ENCODE results near the gene KIAA0040. TPM values are rescaled to one million over a fixed set of nuclear protein-coding genes. Genes with fewer than 3 reads are reported as not detected.

Gene KIAA0040
- total RNA-seq, 6 donors from 2014 or later: 23.0 to 58.7 (median 36.1) TPM

DNA sequence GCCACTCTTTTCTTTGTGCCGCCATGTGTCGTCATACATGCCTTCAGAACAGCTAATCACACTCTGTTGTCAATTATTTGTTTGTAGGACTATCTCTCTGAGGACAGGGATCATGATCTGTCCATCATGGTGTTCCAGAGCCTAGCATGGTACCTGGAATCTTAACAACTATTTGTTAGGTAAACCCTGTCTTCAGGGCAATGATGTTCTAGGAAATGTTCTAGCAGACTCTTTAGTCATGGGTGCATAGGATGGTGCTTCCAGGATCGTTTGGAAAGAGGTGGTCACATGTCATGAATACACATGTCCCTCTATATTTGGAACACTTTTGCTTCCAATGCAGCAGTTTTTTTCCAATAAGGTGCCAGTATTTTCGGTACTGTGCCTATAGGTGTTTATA lies 18.2 kb upstream of the KIAA0040 start:
- Histone ChIP-seq H3K9me3 (no peaks in the 10 kb centered on the region), H3K27ac (no peak overlapping the region), H3K4me1 (peaks cover 6 to 14% (median 13%) of the 10 kb centered on the region in 4 donors), H3K4me3 (no peak overlapping the region), H3K27me3 (no peaks in the 10 kb centered on the region), H3K36me3 (no peaks in the 10 kb centered on the region)
- TF ChIP-seq, protein P1, sequence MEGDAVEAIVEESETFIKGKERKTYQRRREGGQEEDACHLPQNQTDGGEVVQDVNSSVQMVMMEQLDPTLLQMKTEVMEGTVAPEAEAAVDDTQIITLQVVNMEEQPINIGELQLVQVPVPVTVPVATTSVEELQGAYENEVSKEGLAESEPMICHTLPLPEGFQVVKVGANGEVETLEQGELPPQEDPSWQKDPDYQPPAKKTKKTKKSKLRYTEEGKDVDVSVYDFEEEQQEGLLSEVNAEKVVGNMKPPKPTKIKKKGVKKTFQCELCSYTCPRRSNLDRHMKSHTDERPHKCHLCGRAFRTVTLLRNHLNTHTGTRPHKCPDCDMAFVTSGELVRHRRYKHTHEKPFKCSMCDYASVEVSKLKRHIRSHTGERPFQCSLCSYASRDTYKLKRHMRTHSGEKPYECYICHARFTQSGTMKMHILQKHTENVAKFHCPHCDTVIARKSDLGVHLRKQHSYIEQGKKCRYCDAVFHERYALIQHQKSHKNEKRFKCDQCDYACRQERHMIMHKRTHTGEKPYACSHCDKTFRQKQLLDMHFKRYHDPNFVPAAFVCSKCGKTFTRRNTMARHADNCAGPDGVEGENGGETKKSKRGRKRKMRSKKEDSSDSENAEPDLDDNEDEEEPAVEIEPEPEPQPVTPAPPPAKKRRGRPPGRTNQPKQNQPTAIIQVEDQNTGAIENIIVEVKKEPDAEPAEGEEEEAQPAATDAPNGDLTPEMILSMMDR (IDR thresholded peaks at IDR 0.05): no peak
- TF ChIP-seq POLR2AphosphoS5 (IDR thresholded peaks at IDR 0.05): no peak
- no peak for TF ChIP-seq EP300 (IDR thresholded peaks at IDR 0.05)
- TF ChIP-seq POLR2A (IDR thresholded peaks at IDR 0.05): no peak
- DNase-seq (no peak), ATAC-seq (ENCODE audit: low FRiP score in 2 of 2) (no peak)
- WGBS, 2 donors: 69 to 71% methylated on average over 4 of the region's 4 CpGs

DNA sequence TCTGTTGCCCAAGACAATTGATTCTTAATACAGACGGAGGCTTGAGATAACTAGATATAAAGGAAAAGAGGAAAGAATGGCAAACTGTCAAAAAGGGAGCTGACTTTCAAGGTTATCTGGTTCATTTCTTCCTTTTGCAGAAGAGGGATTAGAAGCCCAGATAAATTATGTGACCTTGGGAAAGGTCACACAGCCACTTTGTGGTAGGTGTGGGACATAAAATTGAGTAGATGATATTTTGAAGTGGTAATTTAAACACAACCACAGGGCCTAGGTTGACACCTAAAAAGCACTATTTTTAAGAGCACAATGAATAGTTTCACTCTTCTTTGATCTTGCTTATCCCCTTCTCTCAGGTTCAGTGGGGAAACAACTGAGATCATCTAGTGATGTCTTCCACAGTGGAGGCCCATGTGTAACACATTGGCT lies 16.9 kb upstream of the KIAA0040 start:
- no peak for DNase-seq
- TF ChIP-seq POLR2A (IDR thresholded peaks at IDR 0.05) (no peak), EP300 (IDR thresholded peaks at IDR 0.05) (no peak), POLR2AphosphoS5 (IDR thresholded peaks at IDR 0.05) (no peak)
- TF ChIP-seq, protein P1 (IDR thresholded peaks at IDR 0.05): no peak
- no peaks in the 10 kb centered on the region for H3K27me3 ChIP-seq

DNA sequence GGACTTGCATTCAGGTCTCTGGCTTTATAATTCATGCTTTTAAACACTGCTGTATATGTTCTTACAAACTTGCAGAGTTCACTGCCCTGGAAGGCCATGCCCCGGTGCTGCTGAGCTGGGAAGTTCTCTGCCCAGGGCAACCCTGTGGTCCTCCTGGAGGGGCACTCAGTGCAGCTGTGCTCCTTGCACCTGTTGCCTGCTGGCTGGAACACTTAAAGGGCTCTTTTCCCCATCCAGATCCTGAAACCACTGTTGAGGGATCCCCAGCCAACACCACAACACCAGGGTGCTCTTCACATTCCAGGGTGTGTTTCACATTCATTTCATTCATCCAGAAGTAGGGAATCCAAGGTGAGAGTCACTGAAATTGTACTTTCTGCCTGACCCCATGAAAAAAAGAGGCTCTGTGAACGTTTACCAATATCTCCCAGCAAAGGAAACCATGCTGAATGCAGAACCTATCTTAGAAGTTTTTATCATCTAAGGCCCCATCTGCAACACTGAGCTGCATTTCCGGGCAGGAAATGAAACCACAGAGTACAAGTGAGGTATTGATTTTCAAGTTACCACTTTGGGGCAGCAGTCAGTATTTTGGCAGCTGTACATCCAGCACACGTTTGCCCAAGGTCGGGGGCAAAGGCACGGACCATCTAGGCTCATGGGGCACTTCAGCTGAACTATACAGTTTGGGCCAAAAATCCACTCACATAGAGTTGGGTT lies 16.4 kb upstream of the KIAA0040 start:
- ATAC-seq (ENCODE audit: low FRiP score in 2 of 2) (peak in 1 of 2 donors; percentile 26), DNase-seq (no peak)
- H3K4me3 ChIP-seq: no peak overlapping the region
- no peaks in the 10 kb centered on the region for H3K27me3 ChIP-seq
- WGBS, 2 donors: 25 to 40% methylated on average over 5 to 6 of the region's 6 CpGs
- TF ChIP-seq, protein P1 (IDR thresholded peaks at IDR 0.05): no peak
- no peak for TF ChIP-seq EP300 (IDR thresholded peaks at IDR 0.05)
- TF ChIP-seq POLR2A (IDR thresholded peaks at IDR 0.05): no peak
- no peak for TF ChIP-seq POLR2AphosphoS5 (IDR thresholded peaks at IDR 0.05)
- H3K9me3 ChIP-seq: no peaks in the 10 kb centered on the region
- peak overlapping the region; percentile 57 to 69 (median 62) for H3K27ac ChIP-seq
- no peaks in the 10 kb centered on the region for H3K36me3 ChIP-seq
- H3K4me1 ChIP-seq: peaks cover 12 to 18% (median 13%) of the 10 kb centered on the region in 4 donors

More for the DNA sequence above, 16.9 kb upstream of the KIAA0040 start:
- 54 to 71% methylated on average over 1 of the region's 1 CpG for WGBS, 2 donors
- Histone ChIP-seq H3K36me3 (no peaks in the 10 kb centered on the region), H3K4me3 (no peak overlapping the region), H3K27ac (peak overlapping the region; percentile 57 to 69 (median 62)), H3K9me3 (no peaks in the 10 kb centered on the region), H3K4me1 (peaks cover 8 to 15% (median 13%) of the 10 kb centered on the region in 4 donors)
- ATAC-seq (ENCODE audit: low FRiP score in 2 of 2): no peak

DNA sequence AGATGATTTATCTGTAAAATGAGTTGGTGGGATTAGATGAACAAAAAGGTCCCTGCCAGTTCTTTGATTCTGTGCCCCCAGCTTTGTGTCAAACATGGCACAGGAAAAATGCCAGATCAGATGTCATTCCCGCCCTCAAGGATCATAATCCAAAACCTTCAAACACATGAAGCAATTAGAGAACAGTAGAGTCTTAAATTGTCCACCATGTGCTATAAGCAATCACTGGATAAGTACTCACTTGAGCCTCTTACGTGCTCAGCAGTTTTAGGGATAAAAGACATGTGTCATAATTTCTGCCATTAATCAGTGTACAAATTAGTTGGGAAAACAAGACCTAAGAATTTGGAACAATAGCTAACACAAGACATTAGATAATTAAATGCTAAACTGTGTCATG lies 15.4 kb upstream of the KIAA0040 start:
- Histone ChIP-seq H3K27me3 (no peaks in the 10 kb centered on the region), H3K36me3 (no peaks in the 10 kb centered on the region), H3K27ac (no peak overlapping the region), H3K9me3 (no peaks in the 10 kb centered on the region), H3K4me3 (no peak overlapping the region), H3K4me1 (peaks cover 12 to 18% (median 13%) of the 10 kb centered on the region in 4 donors)
- ATAC-seq (ENCODE audit: low FRiP score in 2 of 2): no peak
- 90 to 91% methylated on average over 2 of the region's 2 CpGs for WGBS, 2 donors
- no peak for DNase-seq
- TF ChIP-seq POLR2AphosphoS5 (IDR thresholded peaks at IDR 0.05) (no peak), POLR2A (IDR thresholded peaks at IDR 0.05) (no peak), EP300 (IDR thresholded peaks at IDR 0.05) (no peak)
- TF ChIP-seq, protein P1 (IDR thresholded peaks at IDR 0.05): no peak

DNA sequence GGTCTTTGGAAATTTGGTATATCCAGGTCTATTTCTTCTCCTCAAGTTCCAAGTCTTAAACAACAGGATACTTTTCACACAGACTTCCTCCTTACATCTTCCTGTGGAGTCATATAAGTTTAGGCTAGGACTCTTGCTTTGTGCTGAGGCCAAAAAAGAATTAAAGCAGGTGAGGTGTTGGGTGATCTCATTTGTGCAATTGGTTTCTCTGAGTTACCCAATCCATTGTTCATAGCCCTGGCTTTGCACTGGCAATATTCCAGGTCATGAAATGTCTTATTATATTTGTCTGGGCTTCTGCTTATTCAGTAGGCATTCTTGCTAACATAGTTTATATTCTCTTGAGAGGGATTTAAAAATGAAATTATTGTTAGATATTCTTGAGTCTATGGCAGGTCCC lies 14.1 kb upstream of the KIAA0040 start:
- Histone ChIP-seq H3K4me1 (peaks cover 14 to 21% (median 18%) of the 10 kb centered on the region in 4 donors), H3K9me3 (no peaks in the 10 kb centered on the region), H3K4me3 (no peak overlapping the region), H3K27me3 (no peaks in the 10 kb centered on the region), H3K27ac (no peak overlapping the region), H3K36me3 (no peaks in the 10 kb centered on the region)
- ATAC-seq (ENCODE audit: low FRiP score in 2 of 2) (no peak), DNase-seq (no peak)
- TF ChIP-seq POLR2AphosphoS5 (IDR thresholded peaks at IDR 0.05) (no peak), POLR2A (IDR thresholded peaks at IDR 0.05) (no peak), EP300 (IDR thresholded peaks at IDR 0.05) (no peak)
- TF ChIP-seq, protein P1 (IDR thresholded peaks at IDR 0.05): no peak
